Gastrocnemius medialis (tissue), 4 donors: ENCODE measurements around the gene TENT5C.

Experiments
- POLR2A ChIP-seq, 2 donors: fragments of 450-650 bp; IDR thresholded peaks; one replicate each; pipeline ENCODE4 v1.6.1; 2017; ENCODE audit warnings: antibody characterized with exemption in 2 of 2, mild to moderate bottlenecking in 2 of 2, moderate library complexity in 2 of 2
- TF ChIP-seq, protein P1 (sequence below), 5 experiments: fragments of 450-650 bp in 3 of 5; fragments of 200-600 bp in 2 of 5; sonication (generic) in 2 of 5; IDR thresholded peaks in 4 of 5; conservative IDR thresholded peaks in 1 of 5; 1 replicate in 4 of 5; 2 replicates in 1 of 5; pipeline ENCODE4 v1.5.1; 2016 to 2019; ENCODE audit warnings: antibody characterized with exemption in 5 of 5, mild to moderate bottlenecking in 3 of 5, moderate library complexity in 3 of 5

DNA sequence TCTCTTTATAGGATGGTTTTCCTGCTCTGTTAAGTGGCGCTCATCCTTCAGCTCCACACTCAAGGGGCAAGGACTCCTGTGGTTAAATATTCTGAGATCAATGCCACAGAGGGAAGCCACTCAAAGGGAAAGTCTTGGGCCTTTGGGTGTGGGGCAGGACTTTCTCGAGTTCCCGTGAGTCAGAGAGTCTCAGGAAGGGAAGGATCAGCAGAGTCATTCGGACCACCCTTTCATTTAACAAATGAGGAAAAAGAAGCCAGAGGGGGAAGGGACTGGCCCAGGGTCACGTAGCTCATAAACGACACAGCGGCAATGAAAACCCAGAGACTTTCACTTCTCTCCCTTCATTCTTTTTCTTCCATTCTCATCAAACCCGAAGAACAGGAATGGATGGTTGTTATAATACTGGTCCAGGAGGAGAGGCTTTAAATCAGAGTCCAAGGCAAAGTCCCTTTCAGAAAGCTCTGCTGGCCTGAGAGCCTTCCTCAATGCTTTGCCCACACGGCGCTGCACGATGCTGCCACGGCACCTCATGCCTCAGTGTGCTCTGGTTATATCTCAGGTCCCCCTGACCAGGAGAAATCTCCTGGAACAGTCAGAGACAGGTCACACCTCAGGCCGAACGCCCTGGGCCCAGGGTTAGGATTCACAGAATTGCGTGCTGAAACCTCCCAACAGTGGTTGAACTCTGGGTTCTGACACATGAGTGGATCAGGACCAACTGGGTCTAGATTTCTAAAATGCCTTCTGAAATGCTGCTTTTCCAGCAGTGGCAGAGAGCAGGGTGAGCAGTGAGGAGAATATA lies 65.3 kb downstream of the TENT5C start:
- no peak for TF ChIP-seq POLR2A (IDR thresholded peaks at IDR 0.05)
- TF ChIP-seq, protein P1, sequence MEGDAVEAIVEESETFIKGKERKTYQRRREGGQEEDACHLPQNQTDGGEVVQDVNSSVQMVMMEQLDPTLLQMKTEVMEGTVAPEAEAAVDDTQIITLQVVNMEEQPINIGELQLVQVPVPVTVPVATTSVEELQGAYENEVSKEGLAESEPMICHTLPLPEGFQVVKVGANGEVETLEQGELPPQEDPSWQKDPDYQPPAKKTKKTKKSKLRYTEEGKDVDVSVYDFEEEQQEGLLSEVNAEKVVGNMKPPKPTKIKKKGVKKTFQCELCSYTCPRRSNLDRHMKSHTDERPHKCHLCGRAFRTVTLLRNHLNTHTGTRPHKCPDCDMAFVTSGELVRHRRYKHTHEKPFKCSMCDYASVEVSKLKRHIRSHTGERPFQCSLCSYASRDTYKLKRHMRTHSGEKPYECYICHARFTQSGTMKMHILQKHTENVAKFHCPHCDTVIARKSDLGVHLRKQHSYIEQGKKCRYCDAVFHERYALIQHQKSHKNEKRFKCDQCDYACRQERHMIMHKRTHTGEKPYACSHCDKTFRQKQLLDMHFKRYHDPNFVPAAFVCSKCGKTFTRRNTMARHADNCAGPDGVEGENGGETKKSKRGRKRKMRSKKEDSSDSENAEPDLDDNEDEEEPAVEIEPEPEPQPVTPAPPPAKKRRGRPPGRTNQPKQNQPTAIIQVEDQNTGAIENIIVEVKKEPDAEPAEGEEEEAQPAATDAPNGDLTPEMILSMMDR (IDR thresholded peaks at IDR 0.05 in 4 of 5, conservative IDR thresholded peaks at IDR 0.05 in 1 of 5), result no peak
